NCI-H2227 (cell line): ENCODE data around the gene NATD1.
"Not testable (repeated sequence)": the region's sequence is repeated elsewhere in the genome, so short reads cannot be mapped to it uniquely, and the experiment has no call there.

Experiments used
- DNase-seq: peaks from one replicate; lab custom pipeline; 2025; ENCODE audit not compliant: unreplicated experiment; lab: John Stamatoyannopoulos, UW

NATD1 gene

DNA sequence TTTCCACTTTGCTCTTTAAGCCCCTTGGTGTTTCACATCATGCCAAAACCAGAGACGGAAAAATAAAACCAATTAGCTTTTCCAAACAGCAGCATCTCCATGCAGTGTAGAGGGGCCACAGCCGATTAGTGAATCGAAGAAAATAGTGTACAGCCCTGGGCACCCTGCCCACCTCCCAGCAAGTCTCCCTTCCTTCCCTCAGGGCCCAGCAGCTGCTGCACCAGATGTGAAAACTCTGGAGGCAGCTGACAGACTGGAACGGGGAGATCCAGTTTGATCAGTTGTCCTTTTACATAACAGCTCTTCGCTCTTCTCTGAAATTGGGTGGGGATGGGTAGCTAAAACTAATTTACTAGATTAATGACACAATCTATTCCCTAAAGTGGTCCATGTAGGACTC, 58.5 kb downstream of the NATD1 start:
- DNase-seq, result no peak

DNA sequence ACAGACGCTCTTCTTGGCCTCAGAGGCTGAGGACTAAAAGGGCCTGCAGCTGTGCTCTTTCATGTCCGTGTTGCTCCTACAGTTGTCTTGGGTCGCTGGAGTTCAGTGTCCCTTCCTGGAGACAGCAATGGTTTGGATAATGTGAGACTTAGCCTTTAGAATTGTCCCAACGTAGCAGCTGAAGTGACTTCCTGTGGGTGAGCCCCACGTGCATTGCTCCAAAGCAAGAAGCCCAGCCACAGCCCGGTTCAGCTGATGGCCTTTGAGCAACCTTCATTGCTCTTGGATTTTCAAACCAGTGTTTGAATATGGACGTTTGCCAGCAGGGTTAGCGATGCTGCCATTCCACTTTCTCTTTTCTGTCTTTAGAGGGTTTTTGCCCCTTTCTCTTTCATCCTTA, 59.0 kb downstream of the NATD1 start:
- DNase-seq, result no peak

DNA sequence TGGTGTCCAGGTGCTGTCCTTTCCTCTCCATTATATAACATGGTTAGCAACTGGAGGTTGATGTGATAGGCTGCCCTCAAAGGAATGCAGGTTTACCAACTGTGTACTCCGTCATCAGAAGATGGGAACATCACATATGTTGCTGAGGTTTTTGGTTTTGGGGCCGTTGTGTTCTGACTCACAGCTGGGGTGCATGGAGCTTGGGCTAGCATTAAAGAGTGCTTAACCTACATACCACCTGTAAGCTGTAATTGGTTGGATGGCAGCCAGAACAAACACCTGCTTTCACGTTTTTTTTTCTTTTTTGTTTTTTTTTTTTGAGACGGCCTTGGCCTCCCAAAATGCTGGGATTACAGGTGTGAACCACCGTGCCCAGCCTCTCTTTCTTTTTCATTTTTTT, 60.2 kb downstream of the NATD1 start:
- no peak for DNase-seq

DNA sequence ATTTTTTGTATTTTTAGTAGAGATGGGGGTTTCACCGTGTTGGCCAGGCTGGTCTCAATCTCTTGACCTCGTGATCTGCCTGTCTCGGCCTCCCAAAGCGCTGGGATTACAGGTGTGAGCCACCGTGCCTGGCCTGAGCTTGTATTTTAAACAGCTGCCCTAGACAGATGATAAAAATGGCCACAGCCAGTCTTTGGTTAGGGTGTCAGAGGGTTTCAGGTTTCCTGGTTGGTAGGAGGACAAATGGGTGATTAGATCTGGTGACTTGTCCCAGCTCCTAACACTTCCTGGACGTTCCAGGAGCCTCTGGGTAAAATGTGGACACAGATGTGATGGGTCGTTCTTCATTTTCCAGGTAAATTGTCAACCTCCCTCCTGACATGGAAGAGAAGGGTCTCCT, 60.8 kb downstream of the NATD1 start:
- DNase-seq, result not testable (repeated sequence)

DNA sequence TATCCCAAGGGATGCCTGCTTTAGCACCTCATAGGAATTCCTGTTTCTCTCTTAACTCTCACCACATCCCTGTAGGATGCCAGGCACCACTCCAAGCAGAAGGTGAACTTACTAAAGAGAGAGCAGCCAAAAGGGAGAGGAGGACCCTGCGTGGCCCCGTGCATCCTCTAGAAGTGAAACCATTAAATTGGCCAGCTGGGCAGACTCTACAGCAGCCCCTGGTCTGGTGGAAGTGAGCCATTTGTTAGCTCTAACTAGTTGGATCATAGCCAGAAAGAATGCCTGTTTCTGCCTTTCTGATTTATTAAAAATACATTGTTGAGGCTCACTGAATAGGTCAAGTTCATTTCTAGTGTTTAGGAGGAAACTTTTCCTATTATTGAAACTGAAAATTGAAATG, 61.5 kb downstream of the NATD1 start:
- no peak for DNase-seq

DNA sequence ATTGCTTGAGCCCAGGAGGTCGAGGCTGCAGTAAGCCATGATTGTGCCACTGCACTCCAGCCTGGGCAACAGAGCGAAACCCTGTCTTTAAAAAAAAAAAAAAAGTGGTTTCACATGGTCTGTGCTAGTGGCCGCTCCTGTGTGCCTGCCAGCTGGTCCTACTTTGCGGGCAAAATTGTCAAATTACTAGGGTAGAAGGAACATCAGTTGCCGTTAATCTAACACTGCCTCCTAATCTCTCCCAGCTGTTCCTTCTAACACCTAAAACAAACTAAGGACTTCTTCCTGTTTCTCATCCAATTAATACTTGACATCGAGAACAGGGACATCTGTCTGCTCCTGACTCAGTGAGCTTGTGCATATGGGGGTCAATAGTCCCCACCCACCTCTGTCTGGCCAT, 63.1 kb downstream of the NATD1 start:
- no peak for DNase-seq

DNA sequence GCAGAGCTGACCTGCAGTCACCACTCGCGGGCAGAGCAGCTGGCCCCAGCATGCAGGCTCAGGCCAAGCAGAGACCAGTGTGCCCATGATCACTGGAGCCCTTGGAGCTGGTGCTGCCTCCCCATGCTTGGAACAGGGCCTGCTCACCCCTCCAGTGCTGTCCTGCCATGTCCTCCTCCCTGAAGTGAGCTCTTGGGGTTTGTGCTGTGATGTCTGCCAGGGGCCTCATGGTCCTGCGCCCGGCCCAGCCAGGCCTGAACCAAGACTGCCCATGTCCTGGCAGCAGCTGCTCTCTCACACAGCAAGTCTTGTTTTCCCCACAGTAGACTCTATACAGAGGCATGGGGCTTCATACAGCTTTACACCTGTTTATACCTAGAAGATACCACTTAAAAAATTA, 63.8 kb downstream of the NATD1 start:
- no peak for DNase-seq
